ENCODE measurements around the gene PTPRN. TPM values are rescaled to one million over a fixed set of nuclear protein-coding genes. Genes with fewer than 3 reads are reported as not detected.

Gene PTPRN
- total RNA-seq, 1 donor from 2014 or later, result 17.5 TPM

DNA sequence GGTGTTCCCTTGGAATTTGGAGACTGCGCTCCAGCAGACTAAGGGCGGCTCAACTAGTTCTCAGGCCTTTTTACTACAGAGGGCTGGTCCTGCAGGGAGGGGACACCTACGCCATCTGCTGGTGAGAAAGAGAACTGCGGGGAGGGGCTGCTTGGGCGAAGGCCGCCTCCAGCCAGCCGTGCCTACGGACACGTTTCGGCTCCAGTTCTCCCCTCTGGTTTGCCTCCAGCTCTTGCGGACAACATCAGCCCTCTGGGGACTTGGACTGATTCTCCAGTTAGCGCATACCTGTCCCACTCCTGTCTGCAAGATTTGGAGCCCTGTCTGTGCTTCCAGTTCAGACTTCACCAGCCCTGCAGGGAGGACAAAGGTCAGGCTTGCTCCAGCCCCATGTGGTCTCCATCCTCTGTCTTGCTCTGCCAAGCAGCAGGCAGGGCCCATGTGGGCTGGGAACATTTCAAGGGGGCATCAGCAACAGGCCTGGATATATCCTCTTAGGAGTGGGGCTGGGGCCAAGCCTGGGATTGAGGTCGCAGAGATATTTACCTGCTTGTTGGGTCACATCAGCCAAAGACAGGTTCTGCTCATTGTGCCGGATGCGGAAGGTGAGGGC, 10.3 kb downstream of the PTPRN start:
- TF ChIP-seq, protein P1, sequence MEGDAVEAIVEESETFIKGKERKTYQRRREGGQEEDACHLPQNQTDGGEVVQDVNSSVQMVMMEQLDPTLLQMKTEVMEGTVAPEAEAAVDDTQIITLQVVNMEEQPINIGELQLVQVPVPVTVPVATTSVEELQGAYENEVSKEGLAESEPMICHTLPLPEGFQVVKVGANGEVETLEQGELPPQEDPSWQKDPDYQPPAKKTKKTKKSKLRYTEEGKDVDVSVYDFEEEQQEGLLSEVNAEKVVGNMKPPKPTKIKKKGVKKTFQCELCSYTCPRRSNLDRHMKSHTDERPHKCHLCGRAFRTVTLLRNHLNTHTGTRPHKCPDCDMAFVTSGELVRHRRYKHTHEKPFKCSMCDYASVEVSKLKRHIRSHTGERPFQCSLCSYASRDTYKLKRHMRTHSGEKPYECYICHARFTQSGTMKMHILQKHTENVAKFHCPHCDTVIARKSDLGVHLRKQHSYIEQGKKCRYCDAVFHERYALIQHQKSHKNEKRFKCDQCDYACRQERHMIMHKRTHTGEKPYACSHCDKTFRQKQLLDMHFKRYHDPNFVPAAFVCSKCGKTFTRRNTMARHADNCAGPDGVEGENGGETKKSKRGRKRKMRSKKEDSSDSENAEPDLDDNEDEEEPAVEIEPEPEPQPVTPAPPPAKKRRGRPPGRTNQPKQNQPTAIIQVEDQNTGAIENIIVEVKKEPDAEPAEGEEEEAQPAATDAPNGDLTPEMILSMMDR (conservative IDR thresholded peaks at IDR 0.05), result peak; percentile 89
- H3K36me3 Mint-ChIP-seq, result no peaks in the 10 kb centered on the region
- H3K9me3 Mint-ChIP-seq, result no peaks in the 10 kb centered on the region
- H3K27me3 Mint-ChIP-seq, result peaks cover 73% of the 10 kb centered on the region
- H3K4me1 Mint-ChIP-seq (ENCODE audit: unreplicated experiment), result no peaks in the 10 kb centered on the region
- H3K4me3 Mint-ChIP-seq, result no peak overlapping the region
- H3K27ac Mint-ChIP-seq, result no peak overlapping the region
- peak; percentile 92 for DNase-seq (ENCODE audit: extremely low spot score, unreplicated experiment)

DNA sequence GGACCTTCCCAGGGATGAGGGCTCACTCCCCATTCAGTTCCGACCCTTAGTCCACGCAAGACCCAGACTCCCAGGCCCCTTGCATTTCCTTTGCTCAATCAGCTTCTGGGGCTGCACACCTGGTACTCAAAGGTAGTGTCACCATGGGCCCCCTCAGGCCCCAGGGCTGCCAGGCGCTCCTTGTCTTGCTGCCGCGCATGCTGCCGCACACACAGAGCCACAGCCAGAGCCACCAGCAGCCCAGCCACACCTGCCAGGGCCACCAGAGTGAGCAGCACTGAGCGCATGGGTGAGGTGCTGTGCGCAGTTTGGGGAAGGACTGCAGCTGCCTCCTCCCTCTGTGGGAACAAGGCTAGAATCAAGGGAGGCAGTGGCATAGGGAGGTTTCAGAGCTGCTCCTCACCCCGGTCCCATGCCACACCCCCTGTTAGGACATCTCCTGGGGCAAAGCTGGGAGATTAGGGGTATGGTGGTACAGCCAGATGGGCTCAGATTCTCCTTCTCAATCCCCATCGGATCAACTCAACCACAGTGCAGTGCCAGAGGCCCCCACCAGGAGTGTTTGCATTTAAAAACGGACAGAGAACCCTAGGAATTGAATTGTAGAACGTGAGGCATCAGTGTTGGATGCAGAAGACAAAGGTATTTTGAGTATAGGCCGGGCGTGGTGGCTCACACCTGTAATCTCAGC, 11.3 kb downstream of the PTPRN start:
- Mint-ChIP-seq H3K9me3 (no peaks in the 10 kb centered on the region), H3K36me3 (no peaks in the 10 kb centered on the region), H3K4me1 (ENCODE audit: unreplicated experiment) (no peaks in the 10 kb centered on the region), H3K27me3 (peaks cover 70% of the 10 kb centered on the region), H3K27ac (no peak overlapping the region), H3K4me3 (no peak overlapping the region)
- TF ChIP-seq, protein P1 (conservative IDR thresholded peaks at IDR 0.05), result no peak
- peak; percentile 53 for DNase-seq (ENCODE audit: extremely low spot score, unreplicated experiment)

DNA sequence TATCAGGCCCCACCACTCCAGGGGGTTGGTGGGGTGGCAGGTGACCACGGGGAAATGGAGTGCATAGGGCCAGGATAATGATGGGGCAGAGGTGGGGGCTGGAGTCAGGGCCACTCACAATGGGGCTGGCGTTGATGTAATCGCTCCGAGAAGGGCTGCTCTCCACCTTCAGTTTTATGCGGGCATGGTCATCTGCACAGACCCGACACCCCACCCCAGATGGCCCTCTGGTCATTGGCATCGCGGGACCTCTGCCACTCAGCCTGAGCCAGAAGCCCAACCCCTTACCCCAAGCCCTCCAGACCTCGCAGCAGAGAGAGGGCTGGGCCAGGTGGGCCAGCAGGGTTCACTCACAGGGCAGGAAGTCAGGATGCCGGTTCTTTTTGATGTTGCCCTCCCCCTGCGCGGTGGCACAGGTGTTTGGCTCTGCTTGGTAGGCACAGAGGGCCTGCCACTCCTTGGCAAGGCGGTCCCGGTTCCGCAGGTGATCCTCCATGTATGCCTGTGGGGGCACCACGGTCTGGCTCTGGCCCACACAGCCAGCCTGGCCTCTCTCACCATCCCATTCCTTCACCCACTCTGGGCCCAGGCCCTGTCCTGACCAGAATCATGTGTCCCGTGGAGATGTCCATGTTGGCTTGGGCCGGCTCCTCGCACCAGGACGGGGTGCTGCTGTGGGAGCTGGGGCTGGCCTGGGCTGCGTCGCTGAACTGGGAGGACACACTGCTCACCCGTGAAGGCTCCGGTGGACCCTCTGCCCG, 12.4 kb downstream of the PTPRN start:
- H3K4me3 Mint-ChIP-seq, result no peak overlapping the region
- H3K4me1 Mint-ChIP-seq (ENCODE audit: unreplicated experiment), result no peaks in the 10 kb centered on the region
- H3K27ac Mint-ChIP-seq, result no peak overlapping the region
- peaks cover 64% of the 10 kb centered on the region for H3K27me3 Mint-ChIP-seq
- TF ChIP-seq, protein P1 (conservative IDR thresholded peaks at IDR 0.05), result no peak
- no peaks in the 10 kb centered on the region for H3K9me3 Mint-ChIP-seq
- no peak for DNase-seq (ENCODE audit: extremely low spot score, unreplicated experiment)
- H3K36me3 Mint-ChIP-seq, result no peaks in the 10 kb centered on the region

DNA sequence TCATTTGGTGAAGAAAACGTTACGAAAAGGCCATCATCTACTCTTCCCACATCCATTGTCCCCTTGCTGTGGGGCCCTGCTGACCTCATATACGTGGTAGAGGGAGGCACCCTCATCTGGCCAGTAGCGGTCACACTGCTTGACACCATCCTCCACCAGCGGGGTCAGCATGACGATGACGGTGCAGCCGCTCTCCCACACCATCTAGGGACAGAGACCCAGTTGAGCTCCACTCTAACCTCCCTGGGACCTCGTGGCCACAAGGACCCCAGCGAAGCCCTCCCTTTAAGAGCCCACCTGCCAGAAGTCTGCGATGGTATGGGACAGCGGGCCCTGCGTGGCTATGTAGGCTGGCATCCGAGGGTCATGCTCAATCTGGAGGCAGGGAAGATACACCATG, 13.1 kb downstream of the PTPRN start:
- H3K36me3 Mint-ChIP-seq, result no peaks in the 10 kb centered on the region
- no peak overlapping the region for H3K27ac Mint-ChIP-seq
- H3K4me3 Mint-ChIP-seq, result no peak overlapping the region
- no peak for DNase-seq (ENCODE audit: extremely low spot score, unreplicated experiment)
- TF ChIP-seq, protein P1 (conservative IDR thresholded peaks at IDR 0.05), result no peak
- no peaks in the 10 kb centered on the region for H3K4me1 Mint-ChIP-seq (ENCODE audit: unreplicated experiment)
- H3K27me3 Mint-ChIP-seq, result peaks cover 60% of the 10 kb centered on the region
- H3K9me3 Mint-ChIP-seq, result no peaks in the 10 kb centered on the region

DNA sequence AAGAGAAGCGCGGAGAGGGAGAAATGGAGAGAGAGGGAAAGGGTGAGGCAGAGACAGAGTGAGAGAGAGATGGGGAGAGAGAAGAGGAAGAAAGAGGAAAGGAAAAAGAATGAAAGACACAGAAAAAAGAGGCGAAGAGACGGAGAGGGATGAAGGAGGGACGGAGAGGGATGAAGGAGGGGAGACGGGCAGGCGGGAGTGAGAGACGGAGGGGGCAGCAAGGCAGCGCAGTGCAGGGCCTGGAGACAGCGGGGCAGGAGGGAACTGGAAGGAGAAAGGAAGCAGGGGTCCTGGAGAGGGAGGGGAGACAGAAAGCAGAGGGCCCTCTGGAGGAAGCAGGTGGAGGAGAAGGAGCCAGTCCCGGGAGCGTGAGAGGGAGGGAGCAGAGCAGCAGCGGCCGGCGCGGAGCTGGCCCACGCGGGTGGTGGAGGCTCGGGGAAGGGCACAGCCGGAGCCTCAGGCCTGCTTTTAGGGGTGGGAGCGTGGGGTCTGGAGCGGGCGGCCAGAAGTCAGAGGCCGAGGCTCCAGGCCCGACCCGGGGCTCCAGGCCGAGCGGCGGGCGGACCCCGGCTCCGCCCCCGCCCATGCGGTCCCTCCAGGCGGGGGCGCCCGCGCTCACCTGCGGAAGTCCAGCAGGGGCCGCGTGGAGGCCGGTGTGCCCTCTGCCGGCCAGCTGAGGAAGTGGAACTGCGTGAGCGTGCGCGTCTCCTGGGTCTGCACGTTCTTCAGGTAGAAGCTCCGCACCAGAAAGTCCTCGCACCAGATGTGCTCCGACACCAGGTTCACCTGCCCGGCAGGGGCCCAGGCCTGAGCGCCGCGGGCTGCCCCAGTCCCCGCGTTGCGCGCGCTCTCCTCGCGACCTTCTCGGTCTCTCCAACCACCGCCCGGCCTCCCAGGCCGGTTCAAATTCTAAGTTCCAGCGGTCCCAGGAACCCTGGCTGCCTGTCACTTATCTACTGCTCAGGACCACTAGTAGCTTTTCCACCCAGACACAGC, 14.5 kb downstream of the PTPRN start:
- no peaks in the 10 kb centered on the region for H3K9me3 Mint-ChIP-seq
- no peaks in the 10 kb centered on the region for H3K36me3 Mint-ChIP-seq
- peaks cover 48% of the 10 kb centered on the region for H3K27me3 Mint-ChIP-seq
- no peaks in the 10 kb centered on the region for H3K4me1 Mint-ChIP-seq (ENCODE audit: unreplicated experiment)
- TF ChIP-seq, protein P1 (conservative IDR thresholded peaks at IDR 0.05), result peak; percentile 99
- H3K27ac Mint-ChIP-seq, result peak overlapping the region; percentile 55
- peak overlapping the region; percentile 83 for H3K4me3 Mint-ChIP-seq
- peak; percentile 90 for DNase-seq (ENCODE audit: extremely low spot score, unreplicated experiment)

Measured in type B pancreatic cell (in vitro differentiated cells).